ENCODE measurements around the gene ATP9B.
"Not testable (repeated sequence)": the region's sequence is repeated elsewhere in the genome, so short reads cannot be mapped to it uniquely, and the experiment has no call there.

ATP9B gene

DNA sequence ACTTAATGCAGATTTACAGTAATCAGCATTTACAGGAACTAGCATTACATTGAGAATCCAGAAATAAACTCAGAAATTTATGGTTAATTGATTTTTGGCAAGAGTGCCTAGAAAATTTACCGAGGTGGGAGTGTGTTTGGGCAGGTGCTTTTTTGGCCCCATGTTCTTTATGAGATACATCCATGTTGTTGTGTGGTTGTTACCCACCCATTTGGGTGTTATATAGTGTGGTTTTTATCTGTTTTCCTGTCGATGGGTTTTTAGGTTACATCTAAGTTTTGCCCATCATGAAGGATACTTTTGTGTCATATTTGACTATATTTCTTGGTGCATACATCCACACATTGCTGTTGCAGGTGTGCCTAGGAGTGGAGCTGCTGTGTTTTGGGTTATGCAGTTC lies 82.0 kb downstream of the ATP9B start:
- no peak for DNase-seq

DNA sequence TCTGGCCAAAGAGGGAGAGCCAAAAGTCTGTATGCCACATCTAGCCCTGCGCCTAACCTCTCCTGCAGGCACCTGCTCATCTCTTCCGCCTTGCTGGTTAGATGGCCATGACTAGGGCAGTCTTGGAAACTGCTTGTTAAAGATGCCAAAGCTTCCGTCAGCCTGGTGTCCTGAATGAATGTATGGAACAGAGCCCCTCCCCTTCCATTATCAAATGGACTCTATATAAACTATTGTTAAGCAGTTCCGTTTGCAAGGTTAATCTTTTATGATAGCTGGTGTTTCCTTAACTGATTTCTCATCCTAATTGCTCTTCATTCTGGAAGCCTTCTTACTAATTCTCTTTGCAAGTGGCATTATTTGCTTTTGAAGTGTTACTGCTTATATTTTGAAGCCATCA lies 87.1 kb downstream of the ATP9B start:
- no peak for DNase-seq

DNA sequence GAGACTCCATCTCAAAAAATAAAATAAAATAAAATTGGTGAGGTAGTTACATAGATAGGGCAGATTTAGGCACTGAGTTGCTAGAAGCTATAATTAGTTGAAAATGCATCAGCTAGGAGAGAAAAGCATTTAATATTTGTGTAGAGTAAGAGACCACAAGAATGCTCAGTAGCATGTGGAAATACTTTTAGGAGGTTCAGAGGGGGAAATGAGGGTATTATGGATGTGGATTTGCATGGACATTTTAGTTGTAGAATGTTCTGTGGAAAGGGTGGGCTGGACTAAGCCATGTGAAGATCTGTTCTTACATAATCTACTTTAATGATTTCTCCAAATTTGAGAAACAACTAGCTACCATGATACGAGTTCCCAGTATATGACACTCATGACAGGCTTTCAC lies 95.5 kb downstream of the ATP9B start:
- no peak for DNase-seq

DNA sequence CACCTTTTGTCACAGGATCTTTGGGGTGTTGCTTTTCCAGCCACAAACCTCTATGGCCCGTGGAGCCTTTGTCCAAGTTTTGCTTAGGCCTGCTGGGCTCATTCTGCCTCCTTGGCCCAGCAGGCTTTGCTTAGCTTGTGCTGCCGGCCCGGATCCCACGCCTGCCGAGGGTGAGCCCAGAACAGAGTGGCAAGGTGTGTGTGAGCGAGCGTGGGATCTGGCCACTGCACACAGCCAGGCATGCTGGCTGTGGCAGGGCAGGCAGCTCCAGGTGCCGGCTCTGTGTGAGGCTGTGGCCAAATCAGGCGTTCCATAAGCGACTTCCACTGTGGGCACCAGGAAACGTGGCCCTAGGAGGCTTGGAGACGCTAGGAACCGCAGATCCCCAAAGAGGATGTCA lies 97.5 kb downstream of the ATP9B start:
- DNase-seq, result no peak

DNA sequence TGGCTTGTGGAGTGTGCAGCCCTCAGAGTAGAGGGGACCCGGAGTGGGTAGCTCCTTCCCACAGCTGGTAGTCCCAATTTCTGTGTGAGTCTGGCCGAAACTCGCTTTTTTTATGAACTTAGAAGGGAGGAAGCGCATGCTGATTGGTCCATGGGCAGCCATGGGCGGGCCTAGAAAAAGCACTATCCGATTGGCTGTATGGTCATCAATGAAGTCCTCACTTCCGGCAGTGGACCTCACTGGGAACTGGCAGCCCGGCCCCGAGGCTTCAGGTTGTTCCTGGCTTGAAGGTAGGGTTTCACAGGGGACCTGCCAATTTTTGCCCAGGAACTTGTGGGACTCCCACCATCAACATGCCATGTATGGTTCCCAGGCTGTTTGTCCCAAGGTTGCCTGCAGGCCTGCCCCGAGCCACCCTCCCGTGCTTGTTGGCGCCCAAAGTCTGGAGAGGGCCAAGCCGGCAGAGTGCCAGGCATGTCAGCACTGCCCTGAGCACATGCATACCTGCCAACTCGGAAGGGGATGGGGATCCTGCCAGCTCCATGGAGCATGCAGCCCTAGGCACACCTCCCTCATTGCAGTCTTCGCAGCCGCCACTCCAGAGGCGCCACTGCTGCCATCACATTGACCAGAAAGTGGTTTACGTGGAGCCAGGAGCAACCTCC lies 98.5 kb downstream of the ATP9B start:
- DNase-seq, result no peak

DNA sequence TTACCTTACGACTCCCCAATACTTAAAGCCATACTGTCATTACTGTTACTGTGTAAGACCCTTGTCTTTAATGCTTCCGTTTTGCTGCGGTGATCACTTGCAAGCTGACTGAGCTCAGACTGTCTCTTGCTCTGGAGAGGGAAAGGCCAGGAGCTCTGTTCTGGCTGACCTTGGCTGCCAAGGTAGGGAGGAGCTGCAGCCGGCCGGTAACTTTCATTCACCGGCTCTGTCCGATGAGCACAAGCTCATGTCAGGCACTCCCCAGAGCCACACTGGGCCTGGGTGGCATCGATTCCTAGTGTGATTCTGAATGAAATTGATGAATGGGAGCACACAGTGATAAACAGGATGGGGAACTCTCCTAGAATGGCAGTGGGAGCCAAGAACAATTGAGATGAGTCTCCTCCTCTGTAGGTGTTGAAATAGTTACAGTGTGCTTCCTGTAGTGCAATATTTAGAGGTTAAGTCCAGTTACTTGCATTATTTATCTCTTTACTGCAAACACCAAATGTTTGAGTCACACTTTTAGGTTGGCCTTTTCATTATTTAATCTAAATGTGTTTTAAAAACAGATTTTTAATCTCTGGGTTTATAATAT lies 100.9 kb downstream of the ATP9B start:
- no peak for DNase-seq

DNA sequence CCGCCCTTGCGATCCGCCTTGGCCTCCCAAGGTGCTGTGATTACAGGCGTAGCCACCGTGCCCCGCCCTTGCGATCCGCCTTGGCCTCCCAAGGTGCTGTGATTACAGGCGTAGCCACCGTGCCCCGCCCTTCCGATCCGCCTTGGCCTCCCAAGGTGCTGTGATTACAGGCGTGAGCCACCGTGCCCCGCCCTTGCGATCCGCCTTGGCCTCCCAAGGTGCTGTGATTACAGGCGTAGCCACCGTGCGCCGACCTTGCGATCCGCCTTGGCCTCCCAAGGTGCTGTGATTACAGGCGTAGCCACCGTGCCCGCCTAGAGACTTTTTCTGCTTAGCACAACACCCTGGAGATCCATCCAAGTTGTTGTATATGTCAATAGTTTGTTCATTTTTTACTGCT lies 103.1 kb downstream of the ATP9B start:
- not testable (repeated sequence) for DNase-seq

DNA sequence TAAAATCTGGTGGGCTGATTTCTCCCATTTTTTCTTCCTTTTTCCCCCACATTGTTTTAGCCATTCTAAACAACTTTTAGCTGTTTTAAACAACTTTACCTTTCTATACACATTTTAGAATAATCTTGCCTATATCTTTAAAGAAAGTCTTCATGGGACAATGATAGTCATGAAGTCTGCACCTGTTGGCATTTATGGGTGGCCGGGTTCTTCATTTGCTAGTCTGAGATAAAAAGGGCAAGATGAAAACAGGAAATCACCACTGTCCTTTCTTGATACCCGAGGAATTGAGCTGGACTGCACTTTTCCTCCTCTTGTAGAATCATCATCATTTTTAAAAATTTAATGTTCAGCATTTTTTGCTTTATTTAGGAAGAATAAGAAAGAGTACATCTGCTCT lies 104.5 kb downstream of the ATP9B start:
- no peak for DNase-seq

DNA sequence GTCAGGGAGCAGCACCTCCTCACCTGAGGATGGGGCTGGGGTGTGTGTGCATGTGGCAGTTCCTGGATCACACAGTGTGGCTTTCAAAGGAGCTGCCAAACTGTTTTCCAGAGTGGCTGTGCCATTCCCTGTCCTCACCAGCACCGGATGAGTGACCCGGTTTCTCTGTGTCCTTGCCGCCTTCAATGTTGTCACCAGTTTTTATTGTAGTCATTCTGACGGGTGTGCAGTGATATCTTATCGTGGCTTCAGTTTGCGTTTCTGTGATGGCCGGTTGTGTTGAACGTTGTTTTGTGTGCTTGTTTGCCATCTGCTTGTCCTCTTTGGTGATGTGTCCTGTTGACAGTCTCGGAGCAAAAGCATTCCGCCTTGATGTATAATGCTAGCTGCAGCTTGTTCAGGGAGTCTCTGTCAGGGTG lies 108.9 kb downstream of the ATP9B start:
- DNase-seq, result no peak

DNA sequence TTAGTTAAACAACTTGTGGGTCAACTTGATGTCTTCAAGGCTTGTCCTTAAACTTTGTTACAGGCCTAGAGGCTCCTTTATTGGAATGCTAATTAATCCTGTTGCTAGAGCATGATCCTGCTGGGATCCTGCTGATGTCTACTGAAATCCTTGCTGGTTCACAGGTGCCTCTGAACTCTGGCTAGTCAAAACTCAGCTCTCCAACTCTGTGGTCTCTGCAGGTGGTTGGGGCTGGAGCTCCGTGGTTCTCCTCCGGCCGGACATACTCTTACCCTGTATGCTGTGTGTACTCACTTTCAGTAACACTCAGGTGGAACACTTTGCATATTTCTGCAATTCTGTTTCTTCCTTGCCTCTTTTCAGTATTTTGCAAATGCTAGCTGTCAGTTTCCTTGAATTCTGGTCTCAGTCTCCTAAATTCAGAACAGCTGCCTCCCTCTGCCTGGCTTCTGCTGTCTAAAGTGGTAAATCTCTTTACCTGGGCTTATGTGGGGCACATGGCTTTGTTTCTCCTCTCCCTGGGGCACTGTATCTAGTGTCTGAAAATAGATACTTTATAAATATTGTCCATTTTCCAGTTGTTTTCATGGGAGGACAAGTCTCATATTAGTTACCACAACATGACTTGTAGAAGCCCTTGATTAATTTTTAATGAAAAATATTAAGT lies 113.0 kb downstream of the ATP9B start:
- DNase-seq, result no peak

DNA sequence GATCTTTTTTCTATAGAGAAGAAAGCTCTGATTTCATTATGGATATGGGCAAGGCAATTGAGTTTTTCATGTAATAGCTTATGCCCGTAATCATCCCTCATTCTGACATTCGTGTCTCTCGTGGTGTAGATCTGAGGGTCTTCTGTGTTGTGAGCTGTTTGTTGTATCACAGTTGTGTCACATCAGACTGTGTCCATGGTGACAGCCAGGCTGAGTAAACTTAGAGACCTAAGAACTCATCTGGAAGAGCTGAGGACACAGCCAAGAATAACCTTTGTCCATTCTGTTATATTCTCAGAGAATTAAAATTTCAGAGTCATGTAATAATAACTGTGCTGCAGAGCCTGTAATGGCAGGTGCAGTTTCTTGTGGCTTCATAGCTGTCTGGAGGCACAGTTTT lies 116.5 kb downstream of the ATP9B start:
- DNase-seq, result no peak

DNA sequence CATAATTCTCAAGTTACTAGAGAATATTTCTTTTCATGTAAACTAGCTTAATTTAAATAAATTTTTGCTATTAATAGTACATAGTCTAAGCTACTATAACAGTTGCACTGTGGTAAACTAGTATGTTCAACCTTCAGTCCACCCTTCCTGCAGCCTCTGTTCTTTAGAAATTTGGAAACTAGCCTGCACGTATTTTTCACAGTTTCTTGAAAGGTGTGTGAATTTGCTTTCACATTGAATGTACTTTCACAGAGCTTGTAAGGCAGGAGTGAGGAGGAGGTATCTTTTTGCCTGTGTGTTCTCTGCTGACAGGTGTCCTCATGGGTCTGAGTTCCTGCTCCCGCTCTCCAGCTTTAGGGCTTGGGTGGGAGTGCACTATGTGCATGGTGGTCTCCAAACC lies 117.5 kb downstream of the ATP9B start:
- no peak for DNase-seq

DNA sequence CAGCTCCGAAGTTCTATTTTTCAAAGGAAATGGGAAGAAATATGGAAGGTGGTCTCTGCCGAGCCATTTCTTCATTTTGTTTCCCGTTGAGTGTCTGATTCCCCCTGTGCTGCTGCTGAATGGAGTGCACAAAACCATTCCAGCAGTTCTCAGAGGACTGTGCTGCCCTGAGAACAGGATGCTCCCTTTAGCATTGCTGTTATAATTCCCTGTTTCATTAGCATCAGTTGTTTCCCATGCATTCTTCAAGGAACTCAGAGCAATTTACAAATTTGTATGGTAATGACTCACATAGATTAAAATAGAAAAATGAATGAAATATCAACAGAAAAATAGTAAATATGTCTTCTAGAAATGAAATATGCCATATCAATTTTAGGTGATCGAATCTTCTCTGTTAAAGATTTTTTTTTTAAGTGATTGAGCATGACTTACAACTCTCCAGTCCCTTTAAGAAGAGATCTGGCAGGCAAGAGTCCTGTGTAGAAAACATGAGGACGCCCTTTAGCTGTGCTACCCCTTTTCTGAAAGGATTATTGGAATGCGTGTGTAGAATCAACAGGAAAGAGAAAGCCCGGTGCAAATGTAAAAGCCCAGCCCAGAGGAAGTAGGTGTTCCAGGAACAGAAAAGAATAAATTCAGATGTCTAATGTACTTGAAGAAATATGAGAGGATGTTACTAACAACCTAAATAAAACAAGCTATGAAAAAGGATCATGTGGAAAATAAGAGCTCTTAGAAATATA lies 118.5 kb downstream of the ATP9B start:
- no peak for DNase-seq

DNA sequence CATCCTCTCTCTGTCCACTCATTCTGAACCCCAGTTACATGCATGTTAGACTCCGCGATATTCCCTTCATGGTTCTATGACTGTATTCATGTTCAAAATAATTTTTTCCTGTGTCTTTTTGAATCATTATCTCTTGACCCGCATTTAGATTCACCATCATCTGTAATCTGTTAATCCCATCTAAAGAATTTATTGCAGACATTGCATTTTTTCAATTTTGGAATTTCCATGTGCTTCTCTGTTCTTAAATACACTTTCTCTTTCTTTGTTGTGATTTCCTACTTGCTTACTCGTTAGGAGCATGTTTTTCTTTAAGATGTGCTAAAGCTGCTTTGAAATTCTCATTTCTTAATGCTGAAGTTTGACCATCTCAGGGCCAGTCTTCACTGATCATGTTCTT lies 122.2 kb downstream of the ATP9B start:
- DNase-seq, result no peak

DNA sequence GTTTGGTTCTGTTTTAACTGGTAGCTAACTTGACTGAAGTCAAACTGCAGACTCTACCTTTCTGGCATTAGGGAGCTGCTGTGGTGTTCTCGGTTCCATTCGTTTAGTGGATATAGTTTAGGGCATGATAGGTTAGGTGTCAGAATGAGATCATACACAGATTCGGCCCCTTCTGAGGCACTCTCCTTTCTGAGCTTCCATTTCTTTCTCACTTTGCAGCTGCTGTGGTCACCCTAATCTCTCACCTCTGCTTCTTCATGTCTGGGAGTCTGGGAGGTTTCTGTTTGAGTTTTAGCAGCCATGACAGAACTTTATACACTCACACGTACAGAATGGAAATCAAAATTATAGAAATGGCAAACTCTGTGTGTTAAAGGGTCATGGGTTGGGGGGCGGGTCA lies 122.8 kb downstream of the ATP9B start:
- DNase-seq, result no peak

DNA sequence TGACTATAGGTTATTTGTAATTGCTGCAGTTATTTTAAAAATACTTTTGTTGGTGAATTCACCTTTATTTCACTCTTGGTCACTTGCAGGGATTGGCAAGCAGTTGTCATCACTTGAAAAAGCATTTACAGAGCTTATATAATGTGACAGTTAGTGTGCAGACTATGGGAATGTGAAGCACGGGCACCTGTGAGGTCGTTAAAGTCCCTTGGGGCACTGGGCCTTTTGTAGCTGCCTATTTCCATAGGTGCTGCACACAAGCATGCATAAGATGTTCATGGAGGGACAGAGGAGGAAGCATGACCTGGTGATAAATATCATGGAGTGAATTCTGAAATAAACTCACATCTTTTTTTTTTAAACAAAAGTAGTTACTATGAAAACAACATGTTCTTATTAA lies 124.6 kb downstream of the ATP9B start:
- DNase-seq, result no peak

DNA sequence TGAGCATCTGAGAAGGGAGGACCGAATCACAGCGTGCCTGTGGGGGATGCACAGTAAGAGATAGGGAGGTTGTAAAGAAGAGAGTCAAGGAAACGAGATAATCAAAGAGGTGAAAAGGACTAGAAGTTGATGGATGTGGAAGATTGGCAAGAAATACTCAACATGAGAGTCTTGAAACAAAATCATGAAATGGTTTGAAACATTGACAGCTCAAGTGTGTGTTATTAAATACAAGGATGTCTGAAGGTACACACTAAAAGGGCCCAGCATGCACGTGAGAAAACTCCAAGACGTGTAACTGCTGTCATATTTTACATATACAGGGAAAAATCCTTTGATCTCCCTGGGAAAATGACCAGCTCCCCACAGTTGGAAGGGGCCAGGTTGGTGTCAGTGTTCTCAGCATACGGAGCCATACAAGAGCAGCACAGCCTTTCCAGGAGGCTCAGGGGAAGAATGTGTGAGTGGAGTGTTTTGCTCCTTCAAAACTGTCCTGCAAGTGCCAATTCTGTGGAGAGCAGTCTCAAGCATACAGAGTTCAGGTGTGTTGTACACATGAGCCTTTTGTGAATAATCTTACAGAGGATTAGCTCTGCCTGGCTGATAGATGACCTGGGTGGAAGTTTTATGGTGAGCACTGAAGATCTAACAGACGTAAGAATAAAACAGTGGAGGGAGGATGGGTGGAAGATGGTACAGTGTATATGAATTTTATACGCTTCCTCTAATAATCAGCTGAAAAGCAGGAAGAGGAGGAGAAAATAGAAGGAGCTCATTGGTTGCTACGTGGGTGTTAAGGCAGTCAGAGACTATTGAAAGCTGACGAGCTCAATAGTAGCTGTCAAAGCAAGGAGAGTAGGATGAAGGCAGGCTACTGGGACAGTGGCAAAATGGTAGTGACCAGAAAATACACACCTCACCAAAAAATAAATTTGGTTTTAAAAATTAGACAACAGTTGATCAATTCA lies 126.8 kb downstream of the ATP9B start:
- no peak for DNase-seq

DNA sequence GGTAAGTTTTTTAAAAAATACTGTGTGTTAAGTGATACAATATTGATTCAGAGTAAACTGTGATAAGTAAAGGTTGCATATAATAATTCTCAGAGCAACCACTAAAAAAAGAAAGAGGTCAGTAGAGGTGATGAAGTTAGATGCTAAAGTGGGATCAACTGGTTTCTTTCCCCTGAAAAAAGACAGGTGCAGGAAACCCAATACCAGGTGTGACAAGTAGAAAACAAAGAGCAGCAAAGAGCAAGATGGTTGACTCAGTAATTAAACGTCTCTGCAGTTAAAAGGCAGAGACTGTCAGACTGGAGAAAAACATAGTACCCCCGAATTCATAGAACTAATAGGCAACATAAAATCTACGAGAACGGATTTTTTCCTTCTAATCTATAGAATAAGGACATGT lies 128.3 kb downstream of the ATP9B start:
- DNase-seq, result no peak

DNA sequence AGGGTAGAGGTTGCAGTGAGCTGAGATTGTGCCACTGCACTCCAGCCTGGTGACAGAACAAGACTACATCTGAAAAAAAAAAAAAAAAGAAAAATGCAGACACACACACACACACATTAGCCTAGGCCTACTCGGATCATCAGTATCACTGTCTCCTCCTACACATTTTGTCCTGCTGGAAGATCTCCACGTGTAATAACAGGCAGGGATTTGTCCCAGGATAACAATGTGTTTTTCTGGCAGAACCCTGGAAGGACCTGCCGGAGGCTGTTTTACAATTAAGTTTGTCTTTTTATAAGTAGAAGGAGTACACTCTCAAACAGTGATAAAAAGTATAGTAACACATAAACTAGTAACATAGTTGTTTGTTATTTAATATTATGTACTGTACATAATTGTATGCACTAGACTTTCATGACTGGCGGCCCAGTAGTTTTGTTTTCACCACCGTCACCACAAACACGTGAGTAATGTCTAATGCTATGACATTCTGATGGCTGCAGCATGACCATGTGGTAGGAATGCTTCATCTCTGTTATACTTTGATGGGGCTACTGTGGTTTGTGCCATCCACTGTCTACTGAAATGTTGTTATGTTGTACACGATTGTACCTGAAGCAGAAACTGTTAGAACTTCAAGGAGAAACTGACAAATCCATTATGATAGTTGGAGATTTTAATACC lies 130.6 kb downstream of the ATP9B start:
- DNase-seq, result no peak

DNA sequence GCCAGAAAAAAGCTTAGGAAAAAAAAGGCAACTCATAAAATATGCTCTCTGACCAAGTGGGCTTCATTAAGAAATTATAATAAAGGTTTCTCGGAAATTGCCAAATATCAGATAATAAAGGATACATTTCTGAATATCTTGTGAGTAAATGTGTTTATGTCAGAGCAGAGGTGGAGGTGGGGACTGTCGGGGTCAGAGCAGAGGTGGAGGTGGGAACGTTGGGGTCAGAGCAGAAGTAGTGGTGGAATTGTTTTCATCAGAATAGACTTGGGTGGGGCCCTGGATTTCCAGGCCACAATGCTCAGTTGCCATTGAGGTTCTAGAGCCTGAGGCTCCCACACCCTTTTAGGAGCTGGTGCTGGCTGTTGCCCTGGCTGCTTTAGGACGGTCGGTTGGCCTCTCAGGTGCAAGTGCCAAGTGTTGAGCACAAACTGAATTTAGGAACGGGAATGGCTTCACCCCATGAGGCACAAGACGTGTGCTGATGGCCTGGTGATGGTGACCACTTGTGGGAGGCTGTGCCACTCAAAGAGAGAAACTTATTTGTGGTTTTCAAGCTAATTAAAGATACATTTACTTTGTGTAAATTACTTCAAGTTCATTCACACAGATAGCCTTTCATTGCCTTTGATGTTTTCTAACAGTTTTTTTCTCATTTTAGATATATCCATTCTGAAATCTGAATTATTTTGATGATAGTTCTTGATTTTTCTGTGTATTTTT lies 131.5 kb downstream of the ATP9B start:
- DNase-seq, result peak; percentile 36 to 44 (median 38)

DNA sequence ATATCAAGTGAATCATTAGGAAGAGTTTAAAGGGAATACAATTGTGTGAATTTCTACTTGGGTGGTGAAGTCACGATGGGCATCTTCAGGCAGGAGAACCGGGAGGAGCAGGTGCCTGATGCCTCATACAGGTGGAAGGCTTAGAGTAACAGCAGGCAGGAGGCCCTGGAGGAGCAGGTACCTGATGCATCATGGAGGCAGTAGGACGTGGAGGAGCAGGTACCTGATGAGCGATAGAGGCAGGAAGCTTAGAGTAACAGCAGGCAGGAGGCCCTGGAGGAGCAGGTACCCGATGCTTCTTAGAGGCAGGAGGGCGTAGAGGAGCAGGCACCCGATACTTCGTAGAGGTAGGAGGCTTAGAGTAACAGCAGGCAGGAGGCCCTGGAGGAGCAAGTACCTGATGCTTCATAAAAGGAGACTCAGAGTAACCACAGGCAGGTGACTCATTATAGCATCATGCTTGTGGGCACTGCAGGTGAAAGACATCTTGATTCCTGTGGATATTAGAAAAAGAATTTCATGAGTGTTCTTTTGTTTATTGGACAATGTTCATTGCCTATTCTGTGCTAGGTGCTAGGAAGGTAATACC lies 133.9 kb downstream of the ATP9B start:
- DNase-seq, result peak in 1 of 4 experiments; percentile 4
